RWPE1 (cell line): ENCODE results near the gene AUTS2.

Experiments used
- CTCF ChIA-PET: fragments of 350-600 bp; sonication (Branson Sonifier 250); formaldehyde crosslinking; extraction: SDS; loops from one replicate; lab custom pipeline; 2021; lab: Yijun Ruan, JAX
- POLR2A ChIA-PET: fragments of 400-600 bp; formaldehyde crosslinking; extraction: SDS; loops from one replicate; lab custom pipeline; 2020; ENCODE audit warnings: antibody characterized with exemption; ENCODE audit not compliant: low non-redundant PET; lab: Yijun Ruan, JAX
- DNase-seq: peaks from one replicate; pipeline ENCODE4 v3.0.0; 2012; ENCODE audit warnings: low spot score
- H3K27ac ChIP-seq: fragments of 450-650 bp; 2 replicates; pipeline ENCODE4 v1.5.1; 2017
- TF ChIP-seq, protein P1 (sequence below): fragments of 450-650 bp; conservative IDR thresholded peaks from 2 replicates; pipeline ENCODE4 v1.5.1; 2017; ENCODE audit warnings: low read depth, mild to moderate bottlenecking

The AUTS2 gene

DNA sequence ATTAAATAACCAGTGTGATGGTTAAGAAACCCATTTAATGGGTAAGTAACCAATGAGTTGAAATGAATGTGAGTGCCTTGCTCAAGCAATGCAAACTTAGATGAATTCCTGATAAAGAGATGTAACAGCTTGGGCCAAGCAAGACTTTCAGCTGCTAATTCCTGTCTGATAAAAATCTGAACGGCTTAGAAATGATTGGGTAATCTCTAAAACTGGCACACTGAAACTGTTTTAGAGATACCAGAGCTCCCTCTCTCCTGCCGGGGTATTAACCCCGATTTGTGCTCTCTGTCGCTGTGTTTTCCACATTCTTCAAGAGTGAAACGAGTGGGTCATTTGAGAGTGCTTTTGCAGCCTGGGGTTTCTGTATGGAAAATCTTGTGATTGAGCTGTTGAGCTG, 998.8 kb downstream of the AUTS2 start:
- ChIA-PET POLR2A (no interaction called here), CTCF (interaction anchor here (0.9 to 1.1 kb wide), 2 partner anchors 14 to 102 kb away, joined by 3 to 4 read pairs; no protein-coding TSS in a partner anchor)
- H3K27ac ChIP-seq = no peak overlapping the region
- DNase-seq = no peak
- TF ChIP-seq, protein P1, sequence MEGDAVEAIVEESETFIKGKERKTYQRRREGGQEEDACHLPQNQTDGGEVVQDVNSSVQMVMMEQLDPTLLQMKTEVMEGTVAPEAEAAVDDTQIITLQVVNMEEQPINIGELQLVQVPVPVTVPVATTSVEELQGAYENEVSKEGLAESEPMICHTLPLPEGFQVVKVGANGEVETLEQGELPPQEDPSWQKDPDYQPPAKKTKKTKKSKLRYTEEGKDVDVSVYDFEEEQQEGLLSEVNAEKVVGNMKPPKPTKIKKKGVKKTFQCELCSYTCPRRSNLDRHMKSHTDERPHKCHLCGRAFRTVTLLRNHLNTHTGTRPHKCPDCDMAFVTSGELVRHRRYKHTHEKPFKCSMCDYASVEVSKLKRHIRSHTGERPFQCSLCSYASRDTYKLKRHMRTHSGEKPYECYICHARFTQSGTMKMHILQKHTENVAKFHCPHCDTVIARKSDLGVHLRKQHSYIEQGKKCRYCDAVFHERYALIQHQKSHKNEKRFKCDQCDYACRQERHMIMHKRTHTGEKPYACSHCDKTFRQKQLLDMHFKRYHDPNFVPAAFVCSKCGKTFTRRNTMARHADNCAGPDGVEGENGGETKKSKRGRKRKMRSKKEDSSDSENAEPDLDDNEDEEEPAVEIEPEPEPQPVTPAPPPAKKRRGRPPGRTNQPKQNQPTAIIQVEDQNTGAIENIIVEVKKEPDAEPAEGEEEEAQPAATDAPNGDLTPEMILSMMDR = no peak

DNA sequence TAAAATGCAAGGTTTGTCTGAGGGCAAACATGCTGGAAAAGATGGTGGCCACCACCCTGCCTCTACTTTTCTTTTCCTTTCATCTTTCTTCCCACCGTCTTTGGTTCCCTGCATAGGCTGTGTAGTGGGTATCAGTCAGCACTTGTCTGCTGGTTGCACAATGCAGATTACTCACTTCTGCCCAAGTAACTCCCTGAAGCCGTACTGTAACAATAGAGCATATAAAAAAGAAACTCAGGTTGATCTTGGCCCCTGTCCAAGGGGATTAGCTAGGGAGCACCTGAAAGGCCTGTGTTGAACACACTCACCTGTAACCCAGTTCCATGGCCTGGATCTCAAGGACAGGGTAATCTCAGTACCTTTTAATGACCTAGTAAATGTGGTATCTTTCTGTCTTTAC, 1000.7 kb downstream of the AUTS2 start:
- TF ChIP-seq, protein P1 = no peak
- POLR2A ChIA-PET = no interaction called here
- peak; percentile 90 for DNase-seq
- no peak overlapping the region for H3K27ac ChIP-seq
- CTCF ChIA-PET = no interaction called here

DNA sequence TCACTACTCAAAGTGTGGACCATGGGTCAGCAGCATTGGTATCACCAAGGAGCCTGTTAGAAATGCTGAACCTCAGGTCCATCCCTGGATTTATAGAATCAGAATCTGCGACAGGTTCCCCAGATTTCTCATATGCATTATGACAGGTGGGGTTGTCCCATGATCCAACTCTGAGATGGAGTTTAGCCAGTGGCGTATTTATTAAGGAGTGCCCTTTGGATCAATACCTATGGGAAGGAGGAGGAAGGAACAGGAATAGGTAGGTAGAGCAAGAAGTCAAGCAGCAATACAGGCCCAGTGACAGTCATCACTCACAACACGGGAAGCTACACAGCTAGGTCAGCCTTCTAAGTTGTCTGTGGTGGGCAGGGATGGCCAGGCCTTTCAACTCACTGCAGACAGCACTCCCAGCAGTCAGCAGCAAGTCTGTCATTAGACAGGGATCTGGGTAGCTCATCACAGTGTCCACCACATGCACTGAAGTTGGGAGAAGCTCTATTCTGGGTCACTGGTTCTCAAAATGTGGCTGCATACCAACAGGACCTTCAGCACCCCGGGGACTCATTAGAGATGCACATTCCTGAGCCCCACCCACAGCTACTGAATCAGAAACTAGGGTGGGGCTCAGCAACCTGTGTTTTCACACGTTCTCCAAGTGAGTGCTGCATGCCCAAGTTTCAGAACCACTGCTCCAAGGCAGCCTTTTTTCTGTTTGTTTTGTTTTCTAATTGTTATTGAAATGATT, 1001.3 kb downstream of the AUTS2 start:
- ChIA-PET POLR2A (no interaction called here), CTCF (interaction anchor here (0.7 kb wide), 1 partner anchor 178 kb away, joined by 6 read pairs; no protein-coding TSS in a partner anchor)
- peak; percentile 83 for DNase-seq
- TF ChIP-seq, protein P1 = no peak
- H3K27ac ChIP-seq = no peak overlapping the region

DNA sequence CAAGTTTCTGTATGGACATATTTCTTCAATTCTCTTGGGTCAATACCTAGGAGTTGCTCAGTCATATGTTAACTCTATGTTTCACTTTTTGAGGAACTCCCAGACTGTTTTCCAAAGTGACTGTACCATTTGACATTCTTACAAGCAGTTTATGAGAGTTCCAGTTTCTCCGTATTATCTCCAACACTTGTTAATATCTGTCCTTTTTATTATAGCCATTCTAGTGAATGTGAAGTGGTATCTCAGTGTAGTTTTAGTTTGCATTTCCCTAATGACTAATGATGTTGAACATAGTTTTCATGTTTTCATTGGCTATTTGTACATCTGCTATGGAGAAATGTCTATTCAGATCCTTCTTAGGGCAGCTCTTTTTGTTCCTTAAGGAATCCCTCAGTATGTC, 1002.7 kb downstream of the AUTS2 start:
- TF ChIP-seq, protein P1 = no peak
- CTCF ChIA-PET = interaction anchor here (0.8 kb wide), 2 partner anchors 20 to 285 kb away, joined by 3 read pairs; no protein-coding TSS in a partner anchor
- no peak overlapping the region for H3K27ac ChIP-seq
- POLR2A ChIA-PET = no interaction called here
- DNase-seq = no peak

DNA sequence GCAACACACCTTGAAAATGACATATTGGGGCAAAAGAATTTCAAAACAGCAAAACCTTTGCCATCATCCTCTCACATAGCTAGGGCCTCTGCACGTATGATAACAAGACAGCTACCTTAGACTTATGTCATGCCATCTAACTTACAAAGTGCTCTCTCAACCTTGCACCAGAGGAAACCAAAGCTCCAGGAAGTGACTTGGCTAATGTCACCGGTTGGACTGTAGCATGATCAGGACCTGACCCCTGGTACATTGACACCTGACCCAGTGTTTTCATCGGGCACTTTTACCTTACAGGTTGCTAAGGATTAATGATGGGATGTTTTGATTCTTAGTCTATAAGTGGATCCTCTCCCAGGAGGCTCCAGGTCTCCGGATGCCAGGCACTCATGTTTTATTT, 1003.8 kb downstream of the AUTS2 start:
- DNase-seq = no peak
- no peak overlapping the region for H3K27ac ChIP-seq
- POLR2A ChIA-PET = no interaction called here
- TF ChIP-seq, protein P1 = no peak
- CTCF ChIA-PET = interaction anchor here (0.7 kb wide), 1 partner anchor 37 kb away, joined by 3 read pairs; no protein-coding TSS in a partner anchor

DNA sequence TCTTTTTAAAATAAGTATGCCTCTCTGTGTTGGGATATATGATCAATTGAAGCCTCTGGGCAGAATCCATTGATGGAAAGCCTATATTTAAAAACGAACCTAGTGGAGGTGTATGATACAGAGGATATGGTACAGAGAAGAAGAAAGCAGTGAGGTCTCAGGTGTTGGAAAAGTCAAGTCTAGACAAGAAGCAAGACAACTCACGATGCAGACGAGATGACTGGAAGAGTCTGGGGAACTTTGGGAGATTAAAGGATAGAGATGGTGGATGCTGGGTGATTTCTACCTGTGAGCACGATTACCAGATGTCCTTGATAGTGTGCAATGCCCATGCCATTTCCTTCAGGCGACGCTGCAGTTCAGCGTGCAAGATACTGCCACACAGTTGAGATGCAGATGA, 1009.0 kb downstream of the AUTS2 start:
- TF ChIP-seq, protein P1 = no peak
- H3K27ac ChIP-seq = no peak overlapping the region
- no peak for DNase-seq
- CTCF ChIA-PET = no interaction called here
- POLR2A ChIA-PET = no interaction called here
